ENCODE measurements around the gene LHPP. TPM values are rescaled to one million over a fixed set of nuclear protein-coding genes. Genes with fewer than 3 reads are reported as not detected.

LHPP gene
- total and polyA plus RNA-seq, 4 donors = 15.0 to 58.3 (median 35.9) TPM

DNA sequence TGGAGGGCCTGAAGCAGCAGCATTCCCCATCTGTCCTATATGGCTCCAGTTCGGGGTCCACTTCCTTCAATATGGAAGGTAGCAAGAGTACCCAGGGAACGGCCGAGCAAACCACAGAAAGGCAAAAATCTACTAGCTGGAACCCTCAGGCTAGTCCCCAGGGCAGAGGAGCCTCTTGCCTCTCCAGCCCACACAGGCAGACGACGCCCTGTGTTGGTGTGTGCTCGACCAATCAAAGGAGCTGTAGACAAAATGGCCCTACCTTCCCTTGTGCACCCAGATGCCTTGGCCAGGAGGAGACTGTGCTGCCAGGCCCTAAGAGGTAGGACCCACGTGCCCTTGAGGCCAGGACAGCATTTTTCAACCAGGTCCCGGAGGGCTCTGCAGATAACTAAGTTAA is 191.1 kb downstream of the LHPP start:
- no peak for DNase-seq (ENCODE audit: low read depth in 4 of 6, low spot score in 6 of 6)
- peaks cover 67% of the 10 kb centered on the region for H3K4me1 ChIP-seq (ENCODE audit: control insufficient read depth, insufficient read depth, low read length)
- H3K9me3 ChIP-seq (ENCODE audit: control insufficient read depth, insufficient read depth, low read length) = no peaks in the 10 kb centered on the region
- H3K27ac ChIP-seq (ENCODE audit: low read depth, low read length) = no peak overlapping the region
- no peak overlapping the region for H3K4me3 ChIP-seq (ENCODE audit: low read depth, low read length)
- H3K27me3 ChIP-seq (ENCODE audit: control insufficient read depth, insufficient read depth, low read length) = no peaks in the 10 kb centered on the region
- peaks cover 50% of the 10 kb centered on the region for H3K36me3 ChIP-seq (ENCODE audit: control insufficient read depth, insufficient read depth, low read length)
- whole genome bisulfite sequencing (ENCODE audit: insufficient coverage) = 96% methylated on average over 7 of the region's 8 CpGs

DNA sequence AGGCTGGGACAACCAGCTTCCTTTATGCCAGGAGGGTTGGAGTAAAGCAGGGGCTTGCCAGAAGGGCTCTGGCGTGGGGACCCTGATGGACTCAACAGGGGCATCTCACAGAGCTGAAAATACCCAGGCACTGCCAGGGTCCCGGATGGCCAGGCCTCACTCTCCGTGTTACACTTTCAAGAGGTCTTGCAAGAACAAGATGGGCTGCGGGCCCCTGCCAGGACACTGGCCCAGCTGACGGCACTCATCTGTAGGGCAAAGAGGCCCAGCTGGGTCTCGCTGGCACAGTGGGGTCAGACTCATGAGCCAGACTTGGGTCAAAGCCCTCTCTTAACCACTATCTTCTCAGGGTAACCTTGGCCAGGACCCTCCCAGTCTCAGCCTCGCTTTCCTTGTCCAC is 191.7 kb downstream of the LHPP start:
- Histone ChIP-seq H3K36me3 (ENCODE audit: control insufficient read depth, insufficient read depth, low read length) (peaks cover 44% of the 10 kb centered on the region), H3K27ac (ENCODE audit: low read depth, low read length) (no peak overlapping the region), H3K9me3 (ENCODE audit: control insufficient read depth, insufficient read depth, low read length) (no peaks in the 10 kb centered on the region), H3K4me3 (ENCODE audit: low read depth, low read length) (no peak overlapping the region), H3K27me3 (ENCODE audit: control insufficient read depth, insufficient read depth, low read length) (no peaks in the 10 kb centered on the region), H3K4me1 (ENCODE audit: control insufficient read depth, insufficient read depth, low read length) (peaks cover 67% of the 10 kb centered on the region)
- DNase-seq (ENCODE audit: low read depth in 4 of 6, low spot score in 6 of 6) = no peak
- WGBS (ENCODE audit: insufficient coverage) = 81% methylated on average over 7 of the region's 7 CpGs

- 74% methylated on average over 10 of the region's 17 CpGs for WGBS (ENCODE audit: insufficient coverage)
- peaks cover 60% of the 10 kb centered on the region for H3K4me1 ChIP-seq (ENCODE audit: control insufficient read depth, insufficient read depth, low read length)
These were observed 192.4 kb downstream of the LHPP start for GRCh38 chr10:124653811-124654651.

DNA sequence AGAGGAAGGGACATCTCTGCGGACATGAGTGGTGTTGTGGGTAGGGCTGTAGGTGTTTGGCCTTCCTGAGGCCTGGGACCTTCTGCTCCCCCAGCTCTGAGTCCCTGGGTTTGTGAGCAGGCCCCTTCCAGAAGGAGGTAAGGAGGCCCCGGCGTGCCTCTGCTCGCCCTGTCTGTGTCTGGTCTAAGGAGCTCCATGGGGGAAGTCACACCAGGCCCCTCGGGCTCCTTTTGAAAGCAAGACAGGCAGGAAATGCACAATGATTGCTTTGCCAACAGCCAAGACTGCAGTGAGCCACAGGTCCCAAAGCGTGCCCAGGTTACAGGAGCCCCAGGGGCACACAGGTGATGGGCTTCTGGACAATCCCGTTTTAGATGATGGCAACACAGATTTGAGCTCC is 193.1 kb downstream of the LHPP start:
- no peak for DNase-seq (ENCODE audit: low read depth in 4 of 6, low spot score in 6 of 6)
- Histone ChIP-seq H3K27ac (ENCODE audit: low read depth, low read length) (peak overlapping the region; percentile 6), H3K27me3 (ENCODE audit: control insufficient read depth, insufficient read depth, low read length) (no peaks in the 10 kb centered on the region), H3K4me1 (ENCODE audit: control insufficient read depth, insufficient read depth, low read length) (peaks cover 57% of the 10 kb centered on the region), H3K4me3 (ENCODE audit: low read depth, low read length) (no peak overlapping the region), H3K36me3 (ENCODE audit: control insufficient read depth, insufficient read depth, low read length) (peaks cover 47% of the 10 kb centered on the region), H3K9me3 (ENCODE audit: control insufficient read depth, insufficient read depth, low read length) (no peaks in the 10 kb centered on the region)
- WGBS (ENCODE audit: insufficient coverage) = 85% methylated on average over 7 of the region's 7 CpGs

More at GRCh38 chr10:124653811-124654651, 192.4 kb downstream of the LHPP start:
- DNase-seq (ENCODE audit: low read depth in 4 of 6, low spot score in 6 of 6) = peak in 1 of 6 donors; percentile 37
- Histone ChIP-seq H3K36me3 (ENCODE audit: control insufficient read depth, insufficient read depth, low read length) (peaks cover 47% of the 10 kb centered on the region), H3K27ac (ENCODE audit: low read depth, low read length) (peak overlapping the region; percentile 6), H3K9me3 (ENCODE audit: control insufficient read depth, insufficient read depth, low read length) (no peaks in the 10 kb centered on the region), H3K27me3 (ENCODE audit: control insufficient read depth, insufficient read depth, low read length) (no peaks in the 10 kb centered on the region), H3K4me3 (ENCODE audit: low read depth, low read length) (no peak overlapping the region)

DNA sequence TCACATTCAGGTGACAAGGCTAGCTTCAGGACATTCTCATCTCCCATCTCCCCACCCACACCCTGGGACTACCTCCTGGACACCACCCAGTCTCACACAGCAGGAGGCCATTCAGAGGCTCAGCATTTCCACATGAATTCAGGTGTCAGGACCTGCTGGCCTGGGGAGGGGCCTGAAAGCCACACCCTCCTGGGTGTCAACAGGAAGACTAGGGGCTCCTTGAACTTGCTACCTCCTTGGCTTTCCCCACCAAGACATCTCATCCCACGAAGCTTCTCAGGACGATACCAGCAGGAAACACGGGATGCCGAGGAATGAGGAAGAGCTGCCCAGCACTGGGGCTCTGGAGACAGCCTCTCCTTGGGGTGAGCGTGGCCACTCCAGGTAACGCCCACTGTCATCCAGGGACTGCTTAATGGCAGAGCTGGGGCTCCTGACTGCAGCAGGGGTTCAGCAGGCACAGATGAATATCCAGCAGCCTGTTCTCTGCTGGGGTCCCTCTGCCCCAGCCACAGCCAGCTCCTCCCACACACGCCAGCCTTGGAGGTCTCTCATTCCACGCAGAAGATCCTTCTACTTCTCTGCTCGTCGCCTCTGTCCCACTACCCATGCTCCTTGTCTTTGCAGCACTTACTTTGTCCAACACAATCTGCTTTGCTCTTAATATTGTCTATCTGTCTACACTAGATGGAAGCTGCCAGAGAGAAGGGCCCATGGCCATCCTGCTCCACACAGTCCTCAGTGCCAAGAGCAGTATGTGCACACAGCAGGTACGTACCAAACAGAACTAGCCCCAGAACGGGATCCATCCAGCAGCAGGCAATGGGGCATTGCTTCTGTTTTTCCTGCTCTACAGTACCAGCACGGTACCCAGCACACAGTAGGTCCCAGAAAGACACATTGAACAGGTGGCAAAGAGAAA is 193.8 kb downstream of the LHPP start:
- Histone ChIP-seq H3K9me3 (ENCODE audit: control insufficient read depth, insufficient read depth, low read length) (no peaks in the 10 kb centered on the region), H3K4me1 (ENCODE audit: control insufficient read depth, insufficient read depth, low read length) (peaks cover 49% of the 10 kb centered on the region), H3K36me3 (ENCODE audit: control insufficient read depth, insufficient read depth, low read length) (peaks cover 50% of the 10 kb centered on the region), H3K4me3 (ENCODE audit: low read depth, low read length) (no peak overlapping the region), H3K27ac (ENCODE audit: low read depth, low read length) (no peak overlapping the region), H3K27me3 (ENCODE audit: control insufficient read depth, insufficient read depth, low read length) (no peaks in the 10 kb centered on the region)
- no peak for DNase-seq (ENCODE audit: low read depth in 4 of 6, low spot score in 6 of 6)
- WGBS (ENCODE audit: insufficient coverage) = 93% methylated on average over 13 of the region's 13 CpGs

- no peak overlapping the region for H3K27ac ChIP-seq (ENCODE audit: low read depth, low read length)
- H3K4me3 ChIP-seq (ENCODE audit: low read depth, low read length) = no peak overlapping the region
- H3K9me3 ChIP-seq (ENCODE audit: control insufficient read depth, insufficient read depth, low read length) = no peaks in the 10 kb centered on the region
- WGBS (ENCODE audit: insufficient coverage) = 95% methylated on average over 7 of the region's 7 CpGs
- peaks cover 43% of the 10 kb centered on the region for H3K4me1 ChIP-seq (ENCODE audit: control insufficient read depth, insufficient read depth, low read length)
- peaks cover 48% of the 10 kb centered on the region for H3K36me3 ChIP-seq (ENCODE audit: control insufficient read depth, insufficient read depth, low read length)
- no peak for DNase-seq (ENCODE audit: low read depth in 4 of 6, low spot score in 6 of 6)
- H3K27me3 ChIP-seq (ENCODE audit: control insufficient read depth, insufficient read depth, low read length) = no peaks in the 10 kb centered on the region
These were observed 194.5 kb downstream of the LHPP start for GRCh38 chr10:124656113-124656490.

GRCh38 chr10:124656541-124656940 is 194.9 kb downstream of the LHPP start:
- Histone ChIP-seq H3K4me1 (ENCODE audit: control insufficient read depth, insufficient read depth, low read length) (peaks cover 38% of the 10 kb centered on the region), H3K4me3 (ENCODE audit: low read depth, low read length) (no peak overlapping the region), H3K27me3 (ENCODE audit: control insufficient read depth, insufficient read depth, low read length) (no peaks in the 10 kb centered on the region), H3K9me3 (ENCODE audit: control insufficient read depth, insufficient read depth, low read length) (no peaks in the 10 kb centered on the region), H3K27ac (ENCODE audit: low read depth, low read length) (no peak overlapping the region), H3K36me3 (ENCODE audit: control insufficient read depth, insufficient read depth, low read length) (peaks cover 47% of the 10 kb centered on the region)
- 100% methylated on average over 2 of the region's 6 CpGs for WGBS (ENCODE audit: insufficient coverage)
- no peak for DNase-seq (ENCODE audit: low read depth in 4 of 6, low spot score in 6 of 6)

DNA sequence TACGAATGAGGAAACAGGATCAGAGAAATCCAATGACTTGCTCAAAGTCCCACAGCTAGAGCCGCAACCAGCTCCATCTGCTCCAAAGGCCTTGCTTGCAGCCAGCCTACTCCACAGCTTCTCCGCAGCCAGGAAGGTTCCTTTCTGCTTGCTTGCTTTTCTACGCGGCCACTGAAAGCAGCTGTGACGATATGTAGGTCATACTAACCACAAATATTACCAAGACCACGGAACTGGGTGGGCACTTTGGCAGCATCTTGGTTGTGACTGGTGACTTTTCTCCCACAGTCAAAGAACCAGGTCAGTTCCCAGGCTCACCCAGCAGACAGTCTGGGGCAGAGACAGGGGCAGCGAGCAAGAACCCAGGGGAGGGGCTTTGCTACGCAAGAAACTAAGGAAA is 196.2 kb downstream of the LHPP start:
- Histone ChIP-seq H3K4me1 (ENCODE audit: control insufficient read depth, insufficient read depth, low read length) (peaks cover 35% of the 10 kb centered on the region), H3K9me3 (ENCODE audit: control insufficient read depth, insufficient read depth, low read length) (no peaks in the 10 kb centered on the region), H3K36me3 (ENCODE audit: control insufficient read depth, insufficient read depth, low read length) (peaks cover 44% of the 10 kb centered on the region), H3K27me3 (ENCODE audit: control insufficient read depth, insufficient read depth, low read length) (no peaks in the 10 kb centered on the region), H3K27ac (ENCODE audit: low read depth, low read length) (no peak overlapping the region), H3K4me3 (ENCODE audit: low read depth, low read length) (no peak overlapping the region)
- WGBS (ENCODE audit: insufficient coverage) = 37% methylated on average over 7 of the region's 9 CpGs
- peak in 1 of 6 donors; percentile 30 for DNase-seq (ENCODE audit: low read depth in 4 of 6, low spot score in 6 of 6)

- H3K4me3 ChIP-seq (ENCODE audit: low read depth, low read length) = no peak overlapping the region
- no peaks in the 10 kb centered on the region for H3K27me3 ChIP-seq (ENCODE audit: control insufficient read depth, insufficient read depth, low read length)
- 95% methylated on average over 9 of the region's 12 CpGs for WGBS (ENCODE audit: insufficient coverage)
- H3K9me3 ChIP-seq (ENCODE audit: control insufficient read depth, insufficient read depth, low read length) = no peaks in the 10 kb centered on the region
- no peak for DNase-seq (ENCODE audit: low read depth in 4 of 6, low spot score in 6 of 6)
- peaks cover 49% of the 10 kb centered on the region for H3K36me3 ChIP-seq (ENCODE audit: control insufficient read depth, insufficient read depth, low read length)
- no peak overlapping the region for H3K27ac ChIP-seq (ENCODE audit: low read depth, low read length)
- peaks cover 33% of the 10 kb centered on the region for H3K4me1 ChIP-seq (ENCODE audit: control insufficient read depth, insufficient read depth, low read length)
These were observed 197.1 kb downstream of the LHPP start for GRCh38 chr10:124658591-124659242.

Data from spinal cord (tissue), 10 donors.